IPS-20b (cell line): Measurements from ENCODE around the gene POLD3.

Source experiments
- H3K27ac ChIP-seq: one replicate; pipeline ENCODE4 v1.5.1; 2013; ENCODE audit warnings: low read length
- H3K27me3 ChIP-seq: 2 replicates; pipeline ENCODE4 v1.6.1; 2013; ENCODE audit warnings: mild to moderate bottlenecking, low read length, inconsistent platforms; ENCODE audit not compliant: insufficient read depth
- H3K36me3 ChIP-seq: 2 replicates; pipeline ENCODE4 v1.6.1; 2013; ENCODE audit warnings: low read depth, mild to moderate bottlenecking, inconsistent platforms, low read length, moderate library complexity; ENCODE audit not compliant: insufficient read depth
- H3K4me1 ChIP-seq: 2 replicates; pipeline ENCODE4 v1.6.1; 2013; ENCODE audit warnings: mild to moderate bottlenecking, control low read depth, inconsistent platforms, low read length, moderate library complexity; ENCODE audit not compliant: insufficient read depth
- H3K4me3 ChIP-seq: 2 replicates; pipeline ENCODE4 v1.5.1; 2013; ENCODE audit warnings: mild to moderate bottlenecking, low read length, inconsistent platforms
- H3K9ac ChIP-seq: 2 replicates; pipeline ENCODE4 v1.6.1; 2013; ENCODE audit warnings: low read depth, mild to moderate bottlenecking, inconsistent platforms, low read length, moderate library complexity
- H3K9me3 ChIP-seq: 2 replicates; pipeline ENCODE4 v1.6.1; 2013; ENCODE audit warnings: mild to moderate bottlenecking, low read depth, low read length, inconsistent platforms; ENCODE audit not compliant: insufficient read depth

POLD3 gene

GRCh38 chr11:74669211-74670160 is 77.1 kb downstream of the POLD3 start:
- no peaks in the 10 kb centered on the region for H3K27me3 ChIP-seq
- H3K9ac ChIP-seq: no peak overlapping the region
- H3K9me3 ChIP-seq: no peaks in the 10 kb centered on the region
- H3K27ac ChIP-seq: no peak overlapping the region
- no peaks in the 10 kb centered on the region; the same call in 1 of the 2 replicates for H3K4me1 ChIP-seq
- no peak overlapping the region for H3K4me3 ChIP-seq
- H3K36me3 ChIP-seq: no peaks in the 10 kb centered on the region

- Histone ChIP-seq H3K27me3 (no peaks in the 10 kb centered on the region), H3K36me3 (no peaks in the 10 kb centered on the region), H3K27ac (no peak overlapping the region), H3K4me1 (no peaks in the 10 kb centered on the region; the same call in 1 of the 2 replicates), H3K9ac (no peak overlapping the region), H3K4me3 (no peak overlapping the region), H3K9me3 (no peaks in the 10 kb centered on the region)
These were observed 77.8 kb downstream of the POLD3 start for GRCh38 chr11:74670171-74670570.

- Histone ChIP-seq H3K27me3 (no peaks in the 10 kb centered on the region), H3K9ac (no peak overlapping the region), H3K4me1 (no peaks in the 10 kb centered on the region; the same call in 1 of the 2 replicates), H3K27ac (no peak overlapping the region), H3K4me3 (no peak overlapping the region), H3K9me3 (no peaks in the 10 kb centered on the region), H3K36me3 (no peaks in the 10 kb centered on the region)
These were observed 79.3 kb downstream of the POLD3 start for GRCh38 chr11:74671520-74672196.

- no peaks in the 10 kb centered on the region for H3K9me3 ChIP-seq
- H3K9ac ChIP-seq: no peak overlapping the region
- H3K27ac ChIP-seq: no peak overlapping the region
- no peaks in the 10 kb centered on the region; the same call in 1 of the 2 replicates for H3K4me1 ChIP-seq
- no peaks in the 10 kb centered on the region for H3K27me3 ChIP-seq
- no peaks in the 10 kb centered on the region for H3K36me3 ChIP-seq
- no peak overlapping the region for H3K4me3 ChIP-seq
These were observed 80.1 kb downstream of the POLD3 start for GRCh38 chr11:74672332-74672955.

- Histone ChIP-seq H3K9ac (no peak overlapping the region), H3K27ac (no peak overlapping the region), H3K9me3 (no peaks in the 10 kb centered on the region), H3K36me3 (no peaks in the 10 kb centered on the region), H3K4me3 (no peak overlapping the region), H3K4me1 (no peaks in the 10 kb centered on the region; the same call in 1 of the 2 replicates), H3K27me3 (no peaks in the 10 kb centered on the region)
These were observed 80.7 kb downstream of the POLD3 start for GRCh38 chr11:74672956-74673692.

- H3K27ac ChIP-seq: no peak overlapping the region
- no peaks in the 10 kb centered on the region; the same call in 1 of the 2 replicates for H3K4me1 ChIP-seq
- no peak overlapping the region for H3K4me3 ChIP-seq
- H3K27me3 ChIP-seq: no peaks in the 10 kb centered on the region
- no peak overlapping the region for H3K9ac ChIP-seq
- H3K9me3 ChIP-seq: no peaks in the 10 kb centered on the region
- H3K36me3 ChIP-seq: no peaks in the 10 kb centered on the region
These were observed 81.4 kb downstream of the POLD3 start for GRCh38 chr11:74673693-74674360.

- H3K27me3 ChIP-seq: no peaks in the 10 kb centered on the region
- H3K4me1 ChIP-seq: no peaks in the 10 kb centered on the region; the same call in 1 of the 2 replicates
- H3K27ac ChIP-seq: no peak overlapping the region
- H3K4me3 ChIP-seq: no peak overlapping the region
- no peaks in the 10 kb centered on the region for H3K9me3 ChIP-seq
- H3K36me3 ChIP-seq: no peaks in the 10 kb centered on the region
- no peak overlapping the region for H3K9ac ChIP-seq
These were observed 83.4 kb downstream of the POLD3 start for GRCh38 chr11:74675761-74676160.

- H3K27me3 ChIP-seq: no peaks in the 10 kb centered on the region
- H3K4me1 ChIP-seq: no peaks in the 10 kb centered on the region; the same call in 1 of the 2 replicates
- no peaks in the 10 kb centered on the region for H3K36me3 ChIP-seq
- no peak overlapping the region for H3K27ac ChIP-seq
- no peak overlapping the region for H3K4me3 ChIP-seq
- no peak overlapping the region for H3K9ac ChIP-seq
- no peaks in the 10 kb centered on the region for H3K9me3 ChIP-seq
These were observed 84.2 kb downstream of the POLD3 start for GRCh38 chr11:74676596-74676995.

GRCh38 chr11:74677131-74677530 is 84.7 kb downstream of the POLD3 start:
- H3K4me3 ChIP-seq: no peak overlapping the region
- H3K27ac ChIP-seq: no peak overlapping the region
- H3K36me3 ChIP-seq: no peaks in the 10 kb centered on the region
- H3K9ac ChIP-seq: no peak overlapping the region
- H3K27me3 ChIP-seq: peaks cover 3% of the 10 kb centered on the region; the same call in 1 of the 2 replicates
- H3K4me1 ChIP-seq: no peaks in the 10 kb centered on the region; the same call in 1 of the 2 replicates
- no peaks in the 10 kb centered on the region for H3K9me3 ChIP-seq

GRCh38 chr11:74678041-74678440 is 85.7 kb downstream of the POLD3 start:
- Histone ChIP-seq H3K9me3 (no peaks in the 10 kb centered on the region), H3K4me1 (no peaks in the 10 kb centered on the region; the same call in 1 of the 2 replicates), H3K36me3 (no peaks in the 10 kb centered on the region), H3K27me3 (peaks cover 12% of the 10 kb centered on the region), H3K9ac (no peak overlapping the region), H3K27ac (no peak overlapping the region), H3K4me3 (no peak overlapping the region)
